ENCODE results near the gene TPK1. TPM values are rescaled to one million over a fixed set of nuclear protein-coding genes. Genes with fewer than 3 reads are reported as not detected.

The TPK1 gene
- total RNA-seq, 1 donor from 2014 or later: 20.0 TPM

DNA sequence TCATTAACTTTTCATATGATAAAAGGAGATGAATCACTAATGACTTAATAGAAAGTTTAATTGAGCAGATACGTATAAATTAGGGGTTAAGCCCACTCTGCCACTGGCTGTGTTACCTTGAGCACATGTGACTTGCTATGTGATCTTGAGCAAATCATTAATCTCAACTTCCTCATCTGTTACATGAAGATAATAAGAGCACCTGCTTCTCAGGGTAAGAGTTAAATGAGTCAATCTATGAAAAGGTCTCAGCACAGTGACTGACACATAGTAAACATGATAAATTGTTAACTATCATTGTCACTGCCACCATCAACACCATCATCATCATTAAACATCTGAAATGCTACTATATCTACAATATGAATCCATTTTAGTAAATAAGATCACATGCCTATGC, 110.8 kb downstream of the TPK1 start:
- no peak overlapping the region for H3K4me3 Mint-ChIP-seq
- H3K27me3 Mint-ChIP-seq: no peaks in the 10 kb centered on the region
- POLR2A ChIA-PET: no interaction called here
- CTCF ChIA-PET: no interaction called here
- H3K36me3 Mint-ChIP-seq (ENCODE audit: low read depth): peaks cover 11% of the 10 kb centered on the region
- ATAC-seq (ENCODE audit: low read depth): peak; percentile 50
- intact Hi-C loops (cut with micrococcal nuclease): no loop called here
- DNase-seq: no peak
- TF ChIP-seq, protein P1, sequence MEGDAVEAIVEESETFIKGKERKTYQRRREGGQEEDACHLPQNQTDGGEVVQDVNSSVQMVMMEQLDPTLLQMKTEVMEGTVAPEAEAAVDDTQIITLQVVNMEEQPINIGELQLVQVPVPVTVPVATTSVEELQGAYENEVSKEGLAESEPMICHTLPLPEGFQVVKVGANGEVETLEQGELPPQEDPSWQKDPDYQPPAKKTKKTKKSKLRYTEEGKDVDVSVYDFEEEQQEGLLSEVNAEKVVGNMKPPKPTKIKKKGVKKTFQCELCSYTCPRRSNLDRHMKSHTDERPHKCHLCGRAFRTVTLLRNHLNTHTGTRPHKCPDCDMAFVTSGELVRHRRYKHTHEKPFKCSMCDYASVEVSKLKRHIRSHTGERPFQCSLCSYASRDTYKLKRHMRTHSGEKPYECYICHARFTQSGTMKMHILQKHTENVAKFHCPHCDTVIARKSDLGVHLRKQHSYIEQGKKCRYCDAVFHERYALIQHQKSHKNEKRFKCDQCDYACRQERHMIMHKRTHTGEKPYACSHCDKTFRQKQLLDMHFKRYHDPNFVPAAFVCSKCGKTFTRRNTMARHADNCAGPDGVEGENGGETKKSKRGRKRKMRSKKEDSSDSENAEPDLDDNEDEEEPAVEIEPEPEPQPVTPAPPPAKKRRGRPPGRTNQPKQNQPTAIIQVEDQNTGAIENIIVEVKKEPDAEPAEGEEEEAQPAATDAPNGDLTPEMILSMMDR (IDR thresholded peaks at IDR 0.05): no peak
- no peaks in the 10 kb centered on the region for H3K9me3 Mint-ChIP-seq
- no peak overlapping the region for H3K27ac Mint-ChIP-seq
- H3K4me1 Mint-ChIP-seq: peaks cover 3% of the 10 kb centered on the region

DNA sequence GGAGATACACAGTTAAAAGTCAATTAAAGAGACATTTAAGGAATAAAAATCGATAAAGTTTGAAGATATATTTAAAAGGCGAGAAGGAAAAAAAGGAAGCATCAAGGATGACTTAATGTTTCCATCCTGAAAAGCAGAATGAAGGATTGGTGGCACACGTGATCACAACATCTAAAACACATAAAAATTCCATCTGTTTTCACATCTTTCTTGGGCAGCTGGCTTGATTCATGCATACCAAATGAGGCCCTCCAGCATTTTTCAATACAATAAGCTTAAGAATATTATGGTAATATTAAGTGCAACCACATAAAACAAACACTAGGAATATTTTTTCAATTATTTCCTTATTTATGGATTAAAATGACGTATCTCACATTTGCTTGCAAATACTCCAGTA, 112.6 kb downstream of the TPK1 start:
- TF ChIP-seq, protein P1 (IDR thresholded peaks at IDR 0.05): no peak
- POLR2A ChIA-PET: no interaction called here
- H3K27ac Mint-ChIP-seq: no peak overlapping the region
- DNase-seq (no peak), ATAC-seq (ENCODE audit: low read depth) (no peak)
- H3K9me3 Mint-ChIP-seq: no peaks in the 10 kb centered on the region
- H3K36me3 Mint-ChIP-seq (ENCODE audit: low read depth): peaks cover 16% of the 10 kb centered on the region
- intact Hi-C loops (cut with micrococcal nuclease): no loop called here
- H3K4me3 Mint-ChIP-seq: no peak overlapping the region
- peaks cover 3% of the 10 kb centered on the region for H3K4me1 Mint-ChIP-seq
- CTCF ChIA-PET: no interaction called here
- H3K27me3 Mint-ChIP-seq: no peaks in the 10 kb centered on the region

DNA sequence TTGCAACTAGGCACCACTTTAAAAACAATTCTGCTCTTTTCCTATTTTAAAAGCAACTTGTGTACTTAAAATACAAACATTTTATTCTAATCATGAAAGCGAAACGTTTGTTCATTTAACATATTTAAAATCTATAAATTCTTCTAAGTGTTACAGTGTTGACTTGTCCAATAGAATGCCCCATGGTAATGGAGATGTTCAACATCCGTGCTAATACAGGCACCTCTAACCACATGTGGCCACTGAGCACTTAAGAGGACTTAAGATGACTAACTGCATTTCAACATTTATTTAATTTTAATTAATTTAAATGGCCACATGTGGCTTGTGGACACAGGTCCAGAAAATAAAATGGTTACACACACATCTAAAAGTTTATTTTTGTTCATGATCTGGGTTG, 115.1 kb downstream of the TPK1 start:
- ChIA-PET CTCF (no interaction called here), POLR2A (no interaction called here)
- H3K9me3 Mint-ChIP-seq: peaks cover 3% of the 10 kb centered on the region

DNA sequence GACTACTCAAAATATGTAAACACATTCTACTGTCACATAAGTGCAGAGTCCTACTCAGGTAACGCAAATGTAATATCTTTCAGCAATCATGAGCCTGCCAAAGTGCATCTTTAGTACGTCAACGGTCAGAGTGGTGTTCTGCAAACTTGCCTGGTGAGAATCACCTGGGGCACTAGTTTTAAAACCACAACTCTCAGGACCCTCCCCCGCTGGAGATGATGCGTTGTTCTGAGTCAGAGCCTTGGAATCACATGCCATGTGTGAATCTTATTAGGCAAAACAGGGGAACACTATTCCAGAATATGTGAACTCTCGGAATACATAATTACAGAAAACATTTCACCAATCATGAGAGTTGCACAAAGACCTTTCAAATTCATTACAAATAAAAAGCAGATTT, 115.7 kb downstream of the TPK1 start:
- TF ChIP-seq, protein P1 (IDR thresholded peaks at IDR 0.05): no peak
- CTCF ChIA-PET: no interaction called here
- Mint-ChIP-seq H3K9me3 (peaks cover 3% of the 10 kb centered on the region), H3K27ac (no peak overlapping the region), H3K27me3 (no peaks in the 10 kb centered on the region), H3K4me1 (peaks cover 2% of the 10 kb centered on the region), H3K4me3 (no peak overlapping the region), H3K36me3 (ENCODE audit: low read depth) (peaks cover 15% of the 10 kb centered on the region)
- ATAC-seq (ENCODE audit: low read depth) (no peak), DNase-seq (no peak)
- intact Hi-C loops (cut with micrococcal nuclease): no loop called here
- POLR2A ChIA-PET: no interaction called here

More for the DNA sequence above, 115.1 kb downstream of the TPK1 start:
- no peak for DNase-seq
- TF ChIP-seq, protein P1 (IDR thresholded peaks at IDR 0.05): no peak
- Mint-ChIP-seq H3K27ac (no peak overlapping the region), H3K4me1 (peaks cover 3% of the 10 kb centered on the region), H3K36me3 (ENCODE audit: low read depth) (peaks cover 15% of the 10 kb centered on the region), H3K27me3 (no peaks in the 10 kb centered on the region), H3K4me3 (no peak overlapping the region)
- ATAC-seq (ENCODE audit: low read depth): no peak
- intact Hi-C loops (cut with micrococcal nuclease): no loop called here

DNA sequence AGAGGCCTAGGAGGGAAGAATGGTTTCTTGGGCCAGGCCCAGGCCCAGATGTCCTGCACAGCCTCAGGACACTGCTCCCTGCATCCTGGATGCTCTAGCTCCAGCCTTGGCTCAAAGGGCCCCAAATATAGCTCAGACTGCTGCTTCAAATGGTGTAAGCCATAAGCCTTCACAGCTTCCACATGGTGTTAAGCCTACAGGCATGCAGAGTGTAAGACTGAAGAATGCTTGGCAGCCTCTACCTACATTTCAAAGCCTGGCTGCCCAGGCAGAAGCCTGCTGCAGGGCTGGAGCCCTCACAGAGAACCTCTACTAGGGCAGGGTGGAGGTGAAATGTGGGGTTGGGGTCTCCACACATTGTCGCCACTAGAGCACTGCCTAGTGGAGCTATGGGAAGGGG, 118.1 kb downstream of the TPK1 start:
- no peaks in the 10 kb centered on the region for H3K4me1 Mint-ChIP-seq
- intact Hi-C loops (cut with micrococcal nuclease): no loop called here
- TF ChIP-seq, protein P1 (IDR thresholded peaks at IDR 0.05): no peak
- no peaks in the 10 kb centered on the region for H3K27me3 Mint-ChIP-seq
- ATAC-seq (ENCODE audit: low read depth) (no peak), DNase-seq (no peak)
- ChIA-PET CTCF (no interaction called here), POLR2A (no interaction called here)
- H3K36me3 Mint-ChIP-seq (ENCODE audit: low read depth): peaks cover 15% of the 10 kb centered on the region
- H3K27ac Mint-ChIP-seq: no peak overlapping the region
- peaks cover 3% of the 10 kb centered on the region for H3K9me3 Mint-ChIP-seq
- H3K4me3 Mint-ChIP-seq: no peak overlapping the region
